SU-DHL-6 (cell line): ENCODE measurements around the gene CCDC9.
"Not testable (repeated sequence)": the region's sequence is repeated elsewhere in the genome, so short reads cannot be mapped to it uniquely, and the experiment has no call there.

Experiments used
- H2AFZ ChIP-seq: fragments of 200-600 bp; sonication (generic); 2 replicates; pipeline ENCODE4 v1.6.1; 2014; ENCODE audit warnings: low read depth, mild to moderate bottlenecking, moderate library complexity, mixed read lengths, antibody characterized with exemption, low read length; ENCODE audit not compliant: severe bottlenecking
- H3F3A ChIP-seq: fragments of 200-600 bp; shearing (Covaris generic); 2 replicates; pipeline ENCODE4 v1.6.0; 2016; ENCODE audit warnings: antibody characterized with exemption, mild to moderate bottlenecking; ENCODE audit not compliant: insufficient read depth
- H3K27ac ChIP-seq: fragments of 200-600 bp; sonication (generic); 2 replicates; pipeline ENCODE4 v1.5.1; 2016; ENCODE audit warnings: low read depth, mild to moderate bottlenecking, low read length, moderate library complexity, mixed read lengths
- H3K27me3 ChIP-seq: fragments of 200-600 bp; sonication (generic), shearing (Covaris generic); 2 replicates; pipeline ENCODE4 v1.6.0; 2014; ENCODE audit warnings: mild to moderate bottlenecking, low read length
- H3K36me3 ChIP-seq: fragments of 200-600 bp; sonication (generic); 2 replicates; pipeline ENCODE4 v1.6.1; 2014; ENCODE audit warnings: mild to moderate bottlenecking, low read length, mixed read lengths
- H3K4me2 ChIP-seq: fragments of 300-600, 200-600 bp; shearing (Covaris generic), sonication (generic); 2 replicates; pipeline ENCODE4 v1.6.0; 2014; ENCODE audit warnings: low read length, low read depth, mild to moderate bottlenecking; ENCODE audit not compliant: poor library complexity, severe bottlenecking
- H3K4me3 ChIP-seq: fragments of 200-600 bp; sonication (generic); 2 replicates; pipeline ENCODE4 v1.5.1; 2014; ENCODE audit warnings: antibody characterized with exemption, low read length, mild to moderate bottlenecking, mixed read lengths; ENCODE audit not compliant: insufficient read depth, poor library complexity, severe bottlenecking
- H3K79me2 ChIP-seq: fragments of 200-600 bp; sonication (generic); 2 replicates; pipeline ENCODE4 v1.6.1; 2014; ENCODE audit warnings: mild to moderate bottlenecking, low read length, moderate library complexity; ENCODE audit not compliant: insufficient read depth
- H3K9ac ChIP-seq: fragments of 200-600 bp; sonication (generic); 2 replicates; pipeline ENCODE4 v1.7.0; 2014; ENCODE audit warnings: mild to moderate bottlenecking, low read length
- H3K9me2 ChIP-seq: fragments of 200-600 bp; sonication (generic); replicated peaks from 2 replicates; pipeline ENCODE4 v1.6.1; 2014; ENCODE audit warnings: low read length; ENCODE audit not compliant: insufficient read depth
- H3K9me3 ChIP-seq: fragments of 200-600 bp; sonication (generic); 2 replicates; pipeline ENCODE4 v1.6.1; 2014; ENCODE audit warnings: low read length, mixed read lengths; ENCODE audit not compliant: insufficient read depth
- H4K20me1 ChIP-seq: fragments of 200-600 bp; sonication (generic); 2 replicates; pipeline ENCODE4 v1.6.1; 2014; ENCODE audit warnings: low read depth, mild to moderate bottlenecking, antibody characterized with exemption, low read length, moderate library complexity, mixed read lengths
- CTCF ChIP-seq: fragments of 200-600 bp; sonication (generic); IDR thresholded peaks from one replicate; pipeline ENCODE4 v1.5.1; 2017; ENCODE audit warnings: antibody characterized with exemption, mild to moderate bottlenecking, low read length, moderate library complexity; ENCODE audit not compliant: insufficient read depth, poor library complexity, severe bottlenecking
- EZH2phosphoT487 ChIP-seq: fragments of 200-600 bp; sonication (generic), shearing (Covaris generic); conservative IDR thresholded peaks from 2 replicates; pipeline ENCODE4 v1.6.1; 2018; ENCODE audit warnings: mild to moderate bottlenecking, antibody characterized with exemption, low read length, moderate library complexity, mixed read lengths

The CCDC9 gene

GRCh38 chr19:47243776-47244547 is 12.4 kb upstream of the CCDC9 start:
- Histone ChIP-seq H3K79me2 (no peaks in the 10 kb centered on the region), H3K4me3 (peak overlapping the region; percentile 49), H3K9ac (peak overlapping the region; percentile 69), H3K27me3 (no peaks in the 10 kb centered on the region), H3K9me3 (no peaks in the 10 kb centered on the region), H3K27ac (peak overlapping the region; percentile 24; the same call in 1 of the 2 replicates), H3F3A (peaks cover 19% of the 10 kb centered on the region), H3K9me2 (no peaks in the 10 kb centered on the region), H4K20me1 (no peaks in the 10 kb centered on the region), H3K4me2 (peak overlapping the region; percentile 71), H2AFZ (peak overlapping the region; percentile 78), H3K36me3 (no peaks in the 10 kb centered on the region)
- TF ChIP-seq EZH2phosphoT487 (0 out of 2 replicates have a peak, but pooled peaks have one; percentile 16), CTCF (peak; percentile 96)

GRCh38 chr19:47247308-47247990 is 8.9 kb upstream of the CCDC9 start:
- Histone ChIP-seq H3K27ac (no peak overlapping the region), H2AFZ (no peak overlapping the region)

GRCh38 chr19:47253016-47253415 is 3.3 kb upstream of the CCDC9 start:
- not testable (repeated sequence) for H3K79me2 ChIP-seq, H3K4me2 ChIP-seq, H3F3A ChIP-seq, H4K20me1 ChIP-seq, H3K9ac ChIP-seq, H3K9me3 ChIP-seq, H2AFZ ChIP-seq, H3K36me3 ChIP-seq, H3K9me2 ChIP-seq, H3K27me3 ChIP-seq, H3K27ac ChIP-seq, H3K4me3 ChIP-seq

More at GRCh38 chr19:47247308-47247990, 8.9 kb upstream of the CCDC9 start:
- Histone ChIP-seq H3K9me2 (no peaks in the 10 kb centered on the region), H3K27me3 (no peaks in the 10 kb centered on the region), H3K4me3 (no peak overlapping the region), H3F3A (peaks cover 13% of the 10 kb centered on the region), H4K20me1 (no peaks in the 10 kb centered on the region), H3K36me3 (no peaks in the 10 kb centered on the region), H3K4me2 (no peak overlapping the region), H3K9ac (no peak overlapping the region), H3K9me3 (no peaks in the 10 kb centered on the region), H3K79me2 (no peaks in the 10 kb centered on the region)
- TF ChIP-seq EZH2phosphoT487 (no peak), CTCF (peak; percentile 83)

- H3K4me2 ChIP-seq = no peak overlapping the region
- TF ChIP-seq EZH2phosphoT487 (no peak), CTCF (no peak)
Observed at GRCh38 chr19:47253467-47253881, 2.9 kb upstream of the CCDC9 start.

More at GRCh38 chr19:47253467-47253881, 2.9 kb upstream of the CCDC9 start:
- Histone ChIP-seq H3K27ac (no peak overlapping the region), H3K9me2 (no peaks in the 10 kb centered on the region), H3K36me3 (no peaks in the 10 kb centered on the region), H4K20me1 (no peaks in the 10 kb centered on the region; the same call in 1 of the 2 replicates), H3K4me3 (no peak overlapping the region), H2AFZ (no peak overlapping the region), H3K9me3 (no peaks in the 10 kb centered on the region), H3F3A (peaks cover 6% of the 10 kb centered on the region), H3K27me3 (no peaks in the 10 kb centered on the region), H3K79me2 (no peaks in the 10 kb centered on the region), H3K9ac (no peak overlapping the region)
